GM19023 (cell line): Measurements from ENCODE around the gene ZAP70.
"Not testable (repeated sequence)": the region's sequence is repeated elsewhere in the genome, so short reads cannot be mapped to it uniquely, and the experiment has no call there.

Experiments used
- ATAC-seq: cut with Tn5 transposase; IDR thresholded peaks from one replicate; pipeline ENCODE4 v1.9.1; 2021; ENCODE audit warnings: mild to moderate bottlenecking, moderate library complexity; ENCODE audit not compliant: unreplicated experiment

ZAP70 gene

GRCh38 chr2:97697252-97698235 is 15.8 kb upstream of the ZAP70 start:
- ATAC-seq = no peak

DNA sequence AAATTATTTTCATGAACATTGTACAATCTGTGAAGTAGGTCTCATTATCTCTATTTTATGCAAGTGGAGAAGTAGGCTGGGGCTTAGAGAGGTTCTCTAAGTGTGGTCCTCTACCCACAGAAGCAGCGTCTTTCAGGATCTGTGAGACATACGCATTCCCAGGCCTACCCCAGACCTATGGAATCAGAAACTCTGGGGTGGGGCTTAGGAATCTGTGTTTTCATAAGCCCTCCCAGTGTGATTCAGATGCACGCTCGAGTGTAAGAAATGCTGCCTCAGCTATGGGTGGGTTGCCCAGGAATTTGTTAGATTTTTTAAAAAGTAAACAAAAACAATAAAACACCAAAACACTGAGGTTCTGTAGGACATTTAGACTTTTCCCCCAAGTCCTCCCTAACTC is 14.8 kb upstream of the ZAP70 start:
- ATAC-seq = no peak

DNA sequence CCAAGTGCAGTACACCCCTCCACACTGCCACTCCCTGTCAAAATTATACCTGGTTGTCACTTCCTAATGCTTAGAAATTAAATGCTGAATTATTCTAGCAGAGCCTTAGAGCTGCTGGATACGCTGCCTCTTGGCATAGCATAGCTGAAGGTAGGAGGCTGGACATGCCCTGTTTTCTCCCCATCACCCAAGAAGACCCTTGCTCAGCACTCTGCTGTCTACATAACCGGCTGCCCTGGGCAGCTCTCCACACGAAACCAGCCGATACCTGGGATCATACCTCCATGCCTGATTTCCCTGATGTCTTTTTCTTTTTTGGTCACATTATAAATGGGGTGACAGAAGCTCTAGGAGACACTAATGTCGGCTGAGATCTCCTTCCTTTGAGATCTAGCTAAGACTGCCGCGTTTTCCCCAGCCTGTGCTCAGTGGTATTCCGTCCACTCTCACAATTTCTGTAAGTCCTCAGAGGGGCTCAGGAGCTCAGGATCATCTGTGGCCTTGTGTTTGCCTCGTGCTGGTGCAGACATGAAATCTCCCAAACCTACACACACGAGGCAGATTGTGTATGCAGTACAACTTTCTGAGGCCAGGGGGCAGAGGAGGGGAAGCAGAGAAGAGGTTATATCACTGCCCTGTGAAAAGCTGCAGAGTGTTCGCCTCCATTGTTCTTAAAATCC is 13.5 kb upstream of the ZAP70 start:
- no peak for ATAC-seq

- ATAC-seq = no peak
Measured at GRCh38 chr2:97701186-97701585, 12.2 kb upstream of the ZAP70 start.

DNA sequence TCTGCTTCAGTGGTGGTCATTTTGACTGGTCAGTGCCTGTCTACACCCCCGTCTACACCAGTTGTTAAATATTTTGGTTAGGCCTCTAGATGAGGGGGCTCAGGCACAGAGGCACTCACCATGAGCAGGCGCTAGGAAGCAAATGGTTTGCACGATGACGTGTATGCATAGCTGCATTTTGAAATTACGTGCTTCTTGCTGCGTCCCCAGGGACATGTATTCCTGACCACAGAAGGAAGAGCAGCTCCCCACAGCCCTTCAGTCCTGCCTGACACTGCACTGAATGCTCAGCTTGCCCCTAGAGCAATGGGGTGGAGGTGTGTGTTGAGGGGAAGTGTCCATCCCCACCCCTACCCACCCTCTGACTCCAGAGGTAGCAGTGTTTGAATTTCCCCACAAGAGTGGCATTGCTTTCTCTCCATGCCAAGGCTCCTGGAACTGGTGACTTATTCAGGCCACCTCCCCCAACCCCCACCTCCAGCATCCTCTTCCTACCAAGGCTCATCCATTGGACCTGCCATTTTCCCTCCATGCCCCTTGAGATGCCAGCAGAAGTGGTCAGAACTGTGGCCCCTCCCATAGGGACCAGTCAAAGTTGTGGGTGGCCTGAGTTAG is 11.4 kb upstream of the ZAP70 start:
- no peak for ATAC-seq

GRCh38 chr2:97702731-97703470 is 10.5 kb upstream of the ZAP70 start:
- no peak for ATAC-seq

DNA sequence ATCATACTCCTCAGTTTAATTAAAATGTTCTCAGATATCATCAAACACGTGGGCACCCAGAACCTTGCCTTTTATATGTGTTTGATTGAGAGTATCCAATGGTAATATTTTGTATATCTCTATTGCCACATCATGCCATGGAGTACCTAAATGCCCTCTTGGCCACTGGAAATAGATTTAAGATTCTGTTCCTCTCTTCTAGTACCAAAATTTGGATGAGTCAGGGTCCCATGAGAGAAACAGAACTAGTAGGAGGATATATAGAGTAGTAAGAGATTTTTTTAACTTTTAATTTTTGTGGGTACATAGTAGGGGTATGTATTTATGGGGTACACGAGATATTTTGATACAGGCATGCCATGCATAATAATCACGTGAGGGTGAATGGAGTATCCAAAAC is 9.6 kb upstream of the ZAP70 start:
- no peak for ATAC-seq

DNA sequence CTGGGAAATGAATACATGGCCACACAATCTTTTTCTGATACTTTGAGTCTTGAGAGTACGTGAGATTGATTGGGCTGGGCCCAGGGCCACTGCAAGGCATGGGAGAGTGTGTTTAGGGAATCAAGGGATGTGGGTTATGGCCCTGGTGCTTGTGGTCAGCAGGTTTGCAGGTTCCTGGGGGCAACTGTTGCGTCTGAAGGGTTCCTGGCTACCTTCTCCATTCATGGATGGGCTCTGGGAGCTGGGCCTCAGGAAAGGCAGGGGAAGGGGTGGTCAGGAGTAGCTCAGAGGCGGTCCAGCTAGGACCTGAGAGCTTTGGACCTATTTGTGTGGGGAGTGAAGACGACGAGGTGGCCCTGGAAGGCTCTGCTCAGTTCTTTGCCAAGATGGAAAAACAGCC is 8.4 kb upstream of the ZAP70 start:
- ATAC-seq = no peak

GRCh38 chr2:97706112-97706511 is 7.3 kb upstream of the ZAP70 start:
- ATAC-seq = no peak

- no peak for ATAC-seq
Measured at GRCh38 chr2:97706708-97707345, 6.5 kb upstream of the ZAP70 start.

- ATAC-seq = no peak
Measured at GRCh38 chr2:97707362-97708047, 5.9 kb upstream of the ZAP70 start.

- no peak for ATAC-seq
Measured at GRCh38 chr2:97708048-97708380, 5.4 kb upstream of the ZAP70 start.

DNA sequence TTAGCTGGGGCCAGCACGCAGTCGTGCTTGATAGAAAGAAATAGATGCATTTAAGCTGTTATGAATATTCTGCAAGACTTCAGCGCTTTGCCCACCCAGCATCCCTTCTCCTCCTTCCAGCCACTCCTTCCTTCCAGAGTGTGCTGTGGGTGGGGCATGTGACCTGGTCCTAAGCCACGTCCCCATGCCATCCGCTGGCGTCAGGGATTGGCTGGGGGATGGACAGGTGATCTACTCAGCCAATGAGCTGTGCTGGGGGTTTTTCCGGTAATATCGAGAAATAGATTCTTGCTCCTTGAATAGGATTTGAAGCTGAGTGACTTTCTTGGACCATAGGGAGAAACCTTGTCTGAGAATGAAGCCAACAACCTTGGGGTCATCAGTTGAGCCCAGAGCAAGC is 4.8 kb upstream of the ZAP70 start:
- ATAC-seq = no peak

- no peak for ATAC-seq
Measured at GRCh38 chr2:97711394-97711711, 2.0 kb upstream of the ZAP70 start.

- not testable (repeated sequence) for ATAC-seq
Measured at GRCh38 chr2:97712175-97712574, 1.2 kb upstream of the ZAP70 start.

- ATAC-seq = no peak
Measured at GRCh38 chr2:97712693-97713295, 582 bp upstream of the ZAP70 start.

GRCh38 chr2:97714084-97714949 is 941 bp downstream of the ZAP70 start:
- no peak for ATAC-seq

DNA sequence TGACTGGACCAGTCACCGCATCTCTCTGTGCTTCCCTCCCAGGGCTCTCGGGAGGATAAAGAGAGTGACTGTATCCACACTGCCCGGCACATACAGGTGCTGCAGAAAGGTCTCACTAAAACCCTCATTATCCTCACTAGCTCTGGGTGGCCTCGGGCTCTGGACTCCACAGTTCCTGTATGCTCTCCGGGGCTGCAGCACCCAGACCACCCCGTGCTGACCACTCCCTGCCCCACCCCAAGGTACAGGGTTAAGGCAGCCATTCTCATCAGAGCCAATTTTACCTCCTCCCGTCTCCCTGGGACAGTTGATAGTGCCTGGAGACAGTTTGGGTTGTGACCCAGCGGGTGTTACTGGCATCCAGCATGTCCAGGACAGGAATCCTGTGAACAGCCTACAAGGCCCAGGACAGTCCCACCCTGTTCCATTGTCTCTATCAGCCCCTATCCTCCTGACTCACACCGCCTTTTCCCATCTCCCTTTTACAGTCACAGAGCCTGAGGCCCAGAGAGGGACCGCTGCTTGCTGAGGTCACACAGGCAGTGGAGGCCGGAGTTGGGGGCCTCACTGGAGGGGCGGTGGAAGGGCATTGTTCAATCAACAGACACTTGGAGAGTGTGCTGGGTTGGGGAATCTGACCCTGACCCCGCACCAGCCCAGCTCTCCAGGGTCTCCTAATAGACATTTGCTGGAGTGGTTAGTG is 1.7 kb downstream of the ZAP70 start:
- no peak for ATAC-seq
